GM10248 (cell line): ENCODE results near the gene OR52E2.

Experiments used
- CTCF ChIA-PET: fragments of 300-600 bp; sonication (Branson Sonifier 250); formaldehyde crosslinking; extraction: SDS; loops from one replicate; lab custom pipeline; 2021; ENCODE audit warnings: antibody characterized with exemption; lab: Yijun Ruan, JAX
- POLR2A ChIA-PET: fragments of 350-650 bp; sonication (Branson Sonifier 250); formaldehyde crosslinking; extraction: SDS; loops from one replicate; lab custom pipeline; 2020; ENCODE audit warnings: antibody characterized with exemption; lab: Yijun Ruan, JAX
- DNase-seq: peaks from one replicate; pipeline ENCODE4 v3.0.0; 2012; ENCODE audit errors: extremely low spot score
- TF ChIP-seq, protein P1 (sequence below): IDR thresholded peaks from 2 replicates; pipeline ENCODE4 v1.5.1; 2012; ENCODE audit warnings: mild to moderate bottlenecking, low read depth; ENCODE audit errors: extremely low read depth, missing control alignments, control extremely low read depth

Gene OR52E2

DNA sequence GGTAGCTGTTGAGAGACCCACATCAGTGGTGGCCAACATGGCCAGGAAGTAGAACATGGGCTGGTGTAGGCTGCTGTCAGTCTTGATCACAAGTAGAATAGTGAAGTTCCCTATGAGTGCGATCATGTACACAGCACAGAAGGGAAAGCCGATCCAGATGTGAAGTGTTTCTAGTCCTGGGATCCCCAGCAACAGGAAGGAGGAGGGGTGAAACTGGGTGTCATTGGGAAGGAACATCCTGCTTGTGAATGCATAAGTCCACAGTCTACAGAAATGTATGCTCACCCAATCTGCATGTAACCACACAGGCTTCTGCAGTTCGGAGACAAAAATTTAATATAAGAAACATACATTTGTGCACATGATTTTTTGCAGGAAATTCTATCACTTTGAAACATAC is at the start of gene OR52E2:
OR52E2 (minus strand) TSS at position 237 of the 400 bp plus-strand sequence; CDS start at position 237, 0 bp downstream.
- TF ChIP-seq, protein P1, sequence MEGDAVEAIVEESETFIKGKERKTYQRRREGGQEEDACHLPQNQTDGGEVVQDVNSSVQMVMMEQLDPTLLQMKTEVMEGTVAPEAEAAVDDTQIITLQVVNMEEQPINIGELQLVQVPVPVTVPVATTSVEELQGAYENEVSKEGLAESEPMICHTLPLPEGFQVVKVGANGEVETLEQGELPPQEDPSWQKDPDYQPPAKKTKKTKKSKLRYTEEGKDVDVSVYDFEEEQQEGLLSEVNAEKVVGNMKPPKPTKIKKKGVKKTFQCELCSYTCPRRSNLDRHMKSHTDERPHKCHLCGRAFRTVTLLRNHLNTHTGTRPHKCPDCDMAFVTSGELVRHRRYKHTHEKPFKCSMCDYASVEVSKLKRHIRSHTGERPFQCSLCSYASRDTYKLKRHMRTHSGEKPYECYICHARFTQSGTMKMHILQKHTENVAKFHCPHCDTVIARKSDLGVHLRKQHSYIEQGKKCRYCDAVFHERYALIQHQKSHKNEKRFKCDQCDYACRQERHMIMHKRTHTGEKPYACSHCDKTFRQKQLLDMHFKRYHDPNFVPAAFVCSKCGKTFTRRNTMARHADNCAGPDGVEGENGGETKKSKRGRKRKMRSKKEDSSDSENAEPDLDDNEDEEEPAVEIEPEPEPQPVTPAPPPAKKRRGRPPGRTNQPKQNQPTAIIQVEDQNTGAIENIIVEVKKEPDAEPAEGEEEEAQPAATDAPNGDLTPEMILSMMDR, result no peak
- no peak for DNase-seq
- ChIA-PET CTCF (no interaction called here), POLR2A (no interaction called here)

DNA sequence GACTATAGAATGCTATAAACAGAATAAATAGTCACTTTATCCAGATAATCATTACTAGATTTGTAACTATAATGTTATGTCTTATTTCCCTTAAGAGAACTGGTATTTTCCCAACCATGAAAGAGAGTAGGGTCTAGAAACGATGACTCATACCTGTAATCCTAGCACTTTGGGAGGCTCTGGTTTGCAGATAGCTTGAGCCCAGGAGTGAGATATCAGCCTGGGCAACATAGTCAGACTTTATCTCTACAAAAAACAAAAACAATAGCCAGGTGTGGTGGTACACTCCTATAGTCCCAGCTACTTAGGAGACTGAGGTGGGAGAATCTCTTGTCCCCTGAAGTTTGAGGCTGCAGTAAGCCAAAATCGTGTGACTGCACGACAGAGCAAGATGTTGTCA is 47.9 kb upstream of the OR52E2 start:
- CTCF ChIA-PET, result no interaction called here
- TF ChIP-seq, protein P1, result no peak
- POLR2A ChIA-PET, result no interaction called here
- no peak for DNase-seq

DNA sequence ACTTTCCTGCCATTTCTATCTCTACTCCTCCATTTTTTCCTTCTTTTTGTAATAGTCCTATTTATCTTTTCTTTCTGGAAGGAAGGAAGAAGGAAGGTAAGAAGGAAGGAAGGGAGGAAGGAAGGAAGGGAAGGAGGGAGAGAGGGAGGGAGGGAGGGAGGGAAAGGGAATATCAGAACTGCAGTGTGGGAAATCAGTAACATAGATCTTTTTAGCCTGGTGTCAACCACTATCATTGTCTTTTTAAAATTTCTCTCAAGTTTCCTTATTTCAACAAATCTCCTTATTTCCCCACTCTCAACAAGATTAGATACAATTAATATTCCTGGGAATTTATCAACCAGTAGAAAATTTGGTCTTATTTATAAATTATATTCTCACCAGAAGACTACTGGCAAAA is 43.6 kb upstream of the OR52E2 start:
- ChIA-PET CTCF (no interaction called here), POLR2A (no interaction called here)
- DNase-seq, result no peak
- TF ChIP-seq, protein P1, result no peak

DNA sequence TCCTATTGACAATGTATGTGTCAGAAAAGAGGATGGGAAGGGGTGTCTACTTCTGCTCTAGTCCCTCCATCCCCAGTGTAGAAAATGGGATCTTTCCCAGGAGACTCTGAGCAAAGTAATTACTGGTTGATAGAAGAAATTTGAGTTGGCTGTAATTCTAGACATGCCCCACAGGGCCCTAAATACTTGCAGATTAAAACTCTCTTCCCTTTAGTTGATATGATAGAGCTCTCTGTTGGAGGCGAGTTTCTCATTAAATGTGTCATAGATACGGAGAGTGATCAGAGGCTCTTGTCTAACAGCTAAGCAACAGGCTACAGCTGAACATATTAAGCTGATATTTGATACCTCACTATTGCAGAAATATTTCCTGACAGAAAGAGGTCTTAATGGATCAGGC is 42.8 kb upstream of the OR52E2 start:
- ChIA-PET POLR2A (no interaction called here), CTCF (no interaction called here)
- TF ChIP-seq, protein P1, result no peak
- DNase-seq, result no peak

DNA sequence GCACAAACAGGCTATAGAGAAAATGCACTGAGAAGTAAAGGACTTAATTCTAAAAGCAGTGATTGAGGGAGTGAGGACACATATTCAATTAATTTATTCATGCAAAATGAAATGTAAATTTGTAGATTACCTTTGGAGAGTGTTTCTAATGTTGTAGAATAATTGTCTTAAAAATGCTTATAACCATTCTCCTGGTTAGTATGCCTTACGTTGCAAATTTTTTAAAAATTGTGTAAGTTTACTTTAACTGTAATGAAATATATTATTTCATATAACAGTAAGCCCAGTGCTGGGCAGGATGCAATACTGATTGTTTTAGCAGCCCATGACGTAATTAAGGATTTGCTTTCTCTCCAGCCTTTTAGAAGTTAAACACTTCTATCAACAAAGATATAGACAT is 36.6 kb upstream of the OR52E2 start:
- CTCF ChIA-PET, result no interaction called here
- no peak for DNase-seq
- POLR2A ChIA-PET, result no interaction called here
- TF ChIP-seq, protein P1, result no peak

DNA sequence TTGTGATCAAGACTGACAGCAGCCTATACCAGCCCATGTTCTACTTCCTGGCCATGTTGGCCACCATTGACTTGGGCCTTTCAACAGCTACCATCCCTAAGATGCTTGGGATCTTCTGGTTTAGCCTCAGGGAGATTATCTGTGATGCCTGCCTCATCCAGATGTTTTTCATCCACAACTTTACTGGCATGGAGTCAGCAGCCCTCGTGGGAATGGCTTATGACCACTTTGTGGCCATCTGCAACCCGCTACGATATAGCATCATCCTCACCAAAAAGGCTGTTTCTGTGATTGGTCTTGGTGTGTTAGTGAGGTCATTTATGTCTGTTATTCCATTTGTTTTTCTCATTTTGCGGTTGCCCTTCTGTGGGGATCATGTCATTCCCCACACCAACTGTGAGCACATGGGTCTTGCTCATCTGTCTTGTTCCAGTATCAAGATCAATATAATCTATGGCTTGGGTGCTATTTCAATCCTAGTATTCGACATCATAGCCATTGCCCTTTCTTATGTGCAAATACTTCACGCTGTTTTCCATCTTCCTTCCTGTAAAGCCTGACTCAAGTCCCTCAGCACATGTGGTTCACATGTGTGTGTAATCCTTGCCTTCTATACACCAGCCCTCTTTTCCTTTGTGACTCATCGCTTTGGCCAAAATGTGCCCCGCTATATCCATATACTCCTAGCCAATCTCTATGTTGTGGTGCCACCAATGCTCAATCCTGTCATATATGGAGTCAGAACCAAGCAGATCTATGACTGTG is 33.6 kb upstream of the OR52E2 start:
- CTCF ChIA-PET, result interaction anchor here (1.0 kb wide), 1 partner anchor 9 kb away, joined by 5 read pairs; no protein-coding TSS in a partner anchor
- no peak for DNase-seq
- POLR2A ChIA-PET, result no interaction called here
- TF ChIP-seq, protein P1, result no peak

- POLR2A ChIA-PET, result no interaction called here
- no peak for DNase-seq
- TF ChIP-seq, protein P1, result no peak
- CTCF ChIA-PET, result no interaction called here
Observed at GRCh38 chr11:5090668-5091067, 31.2 kb upstream of the OR52E2 start.
